Stomach smooth muscle (tissue), 2 donors: ENCODE results near the gene CNIH1.
"Not testable (repeated sequence)": the region's sequence is repeated elsewhere in the genome, so short reads cannot be mapped to it uniquely, and the experiment has no call there.

Experiments
- H3K27ac ChIP-seq: one replicate; pipeline ENCODE4 v1.7.0; 2013; ENCODE audit warnings: mild to moderate bottlenecking, low read length, inconsistent platforms
- H3K27me3 ChIP-seq, 2 donors: one replicate each; pipeline ENCODE4 v1.7.0; 2013; ENCODE audit warnings: low read length in 2 of 2; ENCODE audit not compliant: insufficient read depth in 2 of 2, control insufficient read depth in 1 of 2
- H3K36me3 ChIP-seq, 2 donors: one replicate each; pipeline ENCODE4 v1.7.0; 2013; ENCODE audit warnings: low read length in 2 of 2; ENCODE audit not compliant: control insufficient read depth in 2 of 2, insufficient read depth in 2 of 2
- H3K4me1 ChIP-seq: one replicate; pipeline ENCODE4 v1.7.0; 2013; ENCODE audit warnings: low read length; ENCODE audit not compliant: control insufficient read depth, insufficient read depth
- H3K4me3 ChIP-seq, 2 donors: one replicate each; pipeline ENCODE4 v1.7.0; 2013; ENCODE audit warnings: low read length in 2 of 2
- H3K9ac ChIP-seq, 2 donors: one replicate each; pipeline ENCODE4 v1.7.0; 2013; ENCODE audit warnings: low read length in 2 of 2, mild to moderate bottlenecking in 1 of 2
- H3K9me3 ChIP-seq, 2 donors: one replicate each; pipeline ENCODE4 v1.7.0; 2013; ENCODE audit warnings: low read length in 2 of 2; ENCODE audit not compliant: control insufficient read depth in 2 of 2
- donor health status: healthy.
- donor health status: Pancreatic carcinoma.

Gene CNIH1

GRCh38 chr14:54451121-54451601 is 10.0 kb upstream of the CNIH1 start:
- Histone ChIP-seq H3K36me3 (no peaks in the 10 kb centered on the region), H3K9ac (no peak overlapping the region), H3K4me1 (peaks cover 3% of the 10 kb centered on the region), H3K9me3 (no peaks in the 10 kb centered on the region), H3K27ac (no peak overlapping the region), H3K27me3 (no peaks in the 10 kb centered on the region), H3K4me3 (no peak overlapping the region)

- Histone ChIP-seq H3K27ac (no peak overlapping the region), H3K36me3 (no peaks in the 10 kb centered on the region)
Measured at GRCh38 chr14:54450535-54450934, 9.4 kb upstream of the CNIH1 start.

GRCh38 chr14:54447231-54447692 is 6.1 kb upstream of the CNIH1 start:
- H3K4me3 ChIP-seq: no peak overlapping the region
- H3K27ac ChIP-seq: no peak overlapping the region
- no peaks in the 10 kb centered on the region for H3K27me3 ChIP-seq
- H3K9ac ChIP-seq: no peak overlapping the region
- H3K36me3 ChIP-seq: no peaks in the 10 kb centered on the region
- H3K9me3 ChIP-seq: no peaks in the 10 kb centered on the region
- peaks cover 14% of the 10 kb centered on the region for H3K4me1 ChIP-seq

More at GRCh38 chr14:54450535-54450934, 9.4 kb upstream of the CNIH1 start:
- Histone ChIP-seq H3K27me3 (no peaks in the 10 kb centered on the region), H3K9me3 (no peaks in the 10 kb centered on the region), H3K9ac (no peak overlapping the region), H3K4me3 (no peak overlapping the region), H3K4me1 (peaks cover 4% of the 10 kb centered on the region)

- H3K9me3 ChIP-seq: no peaks in the 10 kb centered on the region
- H3K9ac ChIP-seq: no peak overlapping the region
- peak overlapping the region; percentile 19 for H3K27ac ChIP-seq
- H3K36me3 ChIP-seq: no peaks in the 10 kb centered on the region
- no peaks in the 10 kb centered on the region for H3K27me3 ChIP-seq
- peaks cover 14% of the 10 kb centered on the region for H3K4me1 ChIP-seq
- H3K4me3 ChIP-seq: peak overlapping the region in 1 of 2 donors; percentile 23
Measured at GRCh38 chr14:54446161-54446693, 5.1 kb upstream of the CNIH1 start.

- Histone ChIP-seq H3K27me3 (no peaks in the 10 kb centered on the region), H3K9me3 (no peaks in the 10 kb centered on the region), H3K27ac (no peak overlapping the region), H3K36me3 (no peaks in the 10 kb centered on the region), H3K4me1 (peaks cover 18% of the 10 kb centered on the region), H3K4me3 (no peak overlapping the region), H3K9ac (no peak overlapping the region)
Measured at GRCh38 chr14:54444681-54445080, 3.5 kb upstream of the CNIH1 start.

GRCh38 chr14:54443981-54444380 is 2.8 kb upstream of the CNIH1 start:
- H3K27ac ChIP-seq: no peak overlapping the region

GRCh38 chr14:54442961-54443360 is 1.8 kb upstream of the CNIH1 start:
- peaks cover 18% of the 10 kb centered on the region for H3K4me1 ChIP-seq
- H3K36me3 ChIP-seq, H3K9me3 ChIP-seq, H3K27me3 ChIP-seq, H3K27ac ChIP-seq, H3K9ac ChIP-seq, H3K4me3 ChIP-seq: not testable (repeated sequence)

More at GRCh38 chr14:54443981-54444380, 2.8 kb upstream of the CNIH1 start:
- Histone ChIP-seq H3K36me3 (no peaks in the 10 kb centered on the region), H3K4me3 (no peak overlapping the region), H3K9me3 (no peaks in the 10 kb centered on the region), H3K9ac (no peak overlapping the region), H3K27me3 (no peaks in the 10 kb centered on the region), H3K4me1 (peaks cover 18% of the 10 kb centered on the region)

GRCh38 chr14:54440476-54440872 is 700 bp downstream of the CNIH1 start:
- Histone ChIP-seq H3K4me1 (peaks cover 15% of the 10 kb centered on the region), H3K4me3 (peak overlapping the region; percentile 74 to 80), H3K27me3 (no peaks in the 10 kb centered on the region), H3K9ac (peak overlapping the region; percentile 71 to 86), H3K27ac (peak overlapping the region; percentile 65), H3K9me3 (no peaks in the 10 kb centered on the region), H3K36me3 (no peaks in the 10 kb centered on the region)

- peak overlapping the region; percentile 71 to 86 for H3K9ac ChIP-seq
- no peaks in the 10 kb centered on the region for H3K9me3 ChIP-seq
- H3K36me3 ChIP-seq: no peaks in the 10 kb centered on the region
- H3K4me3 ChIP-seq: peak overlapping the region; percentile 74 to 80
- peak overlapping the region; percentile 65 for H3K27ac ChIP-seq
- H3K27me3 ChIP-seq: no peaks in the 10 kb centered on the region
- peaks cover 15% of the 10 kb centered on the region for H3K4me1 ChIP-seq
Measured at GRCh38 chr14:54440037-54440436, 1.1 kb downstream of the CNIH1 start.

- Histone ChIP-seq H3K27ac (no peak overlapping the region), H3K4me3 (no peak overlapping the region), H3K9ac (no peak overlapping the region), H3K27me3 (no peaks in the 10 kb centered on the region), H3K9me3 (no peaks in the 10 kb centered on the region), H3K36me3 (no peaks in the 10 kb centered on the region), H3K4me1 (peaks cover 8% of the 10 kb centered on the region)
Measured at GRCh38 chr14:54438703-54439102, 2.5 kb downstream of the CNIH1 start.

- not testable (repeated sequence) for H3K4me1 ChIP-seq, H3K36me3 ChIP-seq, H3K9ac ChIP-seq, H3K27me3 ChIP-seq, H3K27ac ChIP-seq, H3K9me3 ChIP-seq, H3K4me3 ChIP-seq
Measured at GRCh38 chr14:54437954-54438353, 3.2 kb downstream of the CNIH1 start.
